Measurements from ENCODE around the gene RPS26.
"Not testable (repeated sequence)": the region's sequence is repeated elsewhere in the genome, so short reads cannot be mapped to it uniquely, and the experiment has no call there.

RPS26 gene

GRCh38 chr12:56021889-56022497 is 19.7 kb upstream of the RPS26 start:
- DNase-seq = no peak

GRCh38 chr12:56028511-56029165 is 13.1 kb upstream of the RPS26 start:
- no peak for DNase-seq

DNA sequence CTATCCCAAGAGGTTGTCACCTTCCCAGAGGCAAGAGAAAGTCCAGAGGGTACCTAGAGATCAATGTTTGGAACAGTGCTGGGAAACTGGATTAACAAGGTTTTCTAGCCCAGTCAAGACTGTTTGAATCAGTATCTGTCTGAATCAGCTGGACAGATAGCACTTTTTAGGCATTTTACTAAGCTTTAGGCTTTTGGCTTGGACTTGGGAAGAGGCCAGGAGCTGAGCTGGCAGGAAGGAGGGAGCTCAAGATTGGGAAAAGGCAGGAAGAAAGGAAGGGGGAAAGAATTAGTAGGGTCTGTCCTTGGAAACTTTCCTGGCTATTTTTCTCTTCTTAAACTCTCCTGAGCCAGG is 12.6 kb upstream of the RPS26 start:
- no peak for DNase-seq

DNA sequence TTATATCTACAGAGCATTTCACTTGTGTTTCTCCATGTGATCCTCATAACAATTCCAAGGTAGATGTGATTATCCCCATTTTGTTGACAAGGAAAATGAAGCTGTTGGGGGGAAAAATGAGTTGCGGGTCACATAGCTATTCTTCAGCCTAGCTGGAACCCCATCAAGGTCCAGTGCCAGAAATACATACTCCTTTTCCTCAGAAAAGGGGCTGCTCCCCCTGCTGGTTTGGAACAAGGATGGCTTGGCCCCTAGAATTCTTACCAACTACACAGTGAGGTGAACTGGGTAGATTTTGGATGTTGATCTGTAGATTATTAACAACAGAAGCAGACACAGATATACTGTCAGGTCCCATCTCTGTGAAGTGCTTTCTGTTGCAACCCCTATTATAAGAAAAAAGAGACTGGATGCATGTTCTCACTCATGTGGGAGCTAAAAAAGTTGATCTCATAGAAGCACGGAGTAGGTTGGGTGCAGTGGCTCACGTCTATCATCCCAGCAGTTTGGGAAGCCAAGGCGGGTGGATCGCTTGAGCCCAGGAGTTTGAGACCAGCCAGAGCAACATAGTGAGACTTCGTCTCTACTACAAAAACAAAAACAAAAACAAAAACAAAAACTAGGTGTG is 11.9 kb upstream of the RPS26 start:
- no peak for DNase-seq

- DNase-seq = no peak
Measured at GRCh38 chr12:56031987-56032386, 9.7 kb upstream of the RPS26 start.

- DNase-seq = no peak
Measured at GRCh38 chr12:56034586-56035332, 7.0 kb upstream of the RPS26 start.

- no peak for DNase-seq
Measured at GRCh38 chr12:56037161-56037560, 4.6 kb upstream of the RPS26 start.

DNA sequence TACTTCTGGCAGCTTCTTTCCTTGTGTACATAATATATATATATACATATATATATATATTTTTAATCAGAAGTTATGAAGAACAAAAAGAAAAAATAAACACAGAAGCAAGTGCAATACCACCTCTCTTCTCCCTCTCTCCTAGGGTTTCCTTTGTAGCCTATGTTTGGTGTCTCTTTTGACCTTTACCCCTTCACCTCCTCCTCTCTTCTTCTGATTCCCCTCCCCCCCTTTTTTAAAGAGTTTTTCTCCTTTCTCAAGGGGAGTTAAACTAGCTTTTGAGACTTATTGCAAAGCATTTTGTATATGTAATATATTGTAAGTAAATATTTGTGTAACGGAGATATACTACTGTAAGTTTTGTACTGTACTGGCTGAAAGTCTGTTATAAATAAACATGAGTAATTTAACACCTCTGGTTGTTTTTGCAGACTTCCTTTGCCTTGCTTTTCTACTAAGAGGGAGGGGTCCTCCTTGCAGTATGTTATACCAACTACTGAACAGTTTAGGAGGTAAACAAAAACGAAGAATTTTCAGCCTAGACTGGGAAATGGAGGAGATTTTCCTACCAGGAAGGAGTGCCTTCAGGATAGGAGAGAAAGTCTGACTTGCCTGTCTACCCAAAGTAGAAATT is 3.6 kb upstream of the RPS26 start:
- DNase-seq = no peak

DNA sequence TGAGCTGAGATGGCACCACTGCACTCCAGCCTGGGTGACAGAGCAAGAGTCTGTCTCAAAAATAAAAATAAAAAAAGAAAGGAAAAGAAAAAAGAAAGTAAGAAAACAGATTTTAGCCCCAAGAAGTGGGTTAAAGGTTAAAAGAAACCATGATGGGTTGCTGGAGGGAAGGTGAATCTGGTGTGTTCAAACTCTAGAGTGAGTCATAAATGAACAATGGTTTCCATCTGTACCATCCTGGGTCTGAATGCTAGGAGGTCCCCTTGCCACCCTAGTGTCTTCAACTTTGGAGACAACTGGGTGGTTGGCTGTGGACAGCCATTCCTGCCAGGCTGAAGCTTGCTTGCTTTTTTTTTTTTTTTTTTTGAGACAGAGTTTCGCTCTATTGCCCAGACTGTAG is 1.6 kb upstream of the RPS26 start:
- DNase-seq = no peak

- no peak for DNase-seq
Measured at GRCh38 chr12:56040963-56041551, 661 bp upstream of the RPS26 start.

- DNase-seq = not testable (repeated sequence)
Measured at GRCh38 chr12:56042430-56042813, 704 bp downstream of the RPS26 start.

GRCh38 chr12:56042843-56043242 is 1.1 kb downstream of the RPS26 start:
- no peak for DNase-seq

DNA sequence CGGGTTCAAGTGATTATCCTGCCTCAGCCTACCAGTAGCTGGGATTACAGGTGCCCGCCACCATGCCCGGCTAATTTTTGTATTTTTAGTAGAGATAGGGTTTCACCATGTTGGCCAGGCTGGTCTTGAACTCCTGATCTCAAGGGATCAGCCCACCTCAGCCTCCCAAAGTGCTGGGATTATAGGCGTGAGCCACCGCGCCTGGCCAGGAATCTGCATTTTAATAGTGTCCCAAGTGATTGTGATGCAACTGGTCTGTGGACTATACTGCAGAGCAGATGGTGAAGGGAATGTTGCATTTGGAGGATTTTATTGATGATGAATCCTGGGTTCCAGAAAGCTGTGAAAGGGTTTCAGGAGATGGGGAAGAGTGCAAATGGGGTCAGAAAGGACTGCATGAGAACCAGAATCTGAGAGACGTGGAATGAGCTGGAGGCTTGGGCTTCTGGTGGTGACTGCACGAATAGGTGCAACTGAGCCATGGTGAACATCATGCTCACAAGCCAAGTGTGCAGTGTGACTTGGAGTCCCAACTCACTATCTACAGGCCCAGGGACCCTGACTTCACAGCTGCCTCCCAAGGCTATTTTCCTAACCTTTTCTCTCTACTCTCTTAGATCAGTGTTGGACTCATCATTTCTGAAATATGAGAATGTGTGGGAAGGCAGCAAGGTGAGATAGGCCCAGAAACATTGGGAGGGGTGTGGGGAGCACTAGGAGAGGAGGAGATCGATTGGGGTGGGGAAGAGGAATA is 4.5 kb downstream of the RPS26 start:
- DNase-seq = no peak

GRCh38 chr12:56053407-56053893 is 11.7 kb downstream of the RPS26 start:
- DNase-seq = no peak

GRCh38 chr12:56059964-56060363 is 18.2 kb downstream of the RPS26 start:
- DNase-seq = not testable (repeated sequence)

- DNase-seq = no peak
Measured at GRCh38 chr12:56061982-56062381, 20.3 kb downstream of the RPS26 start.

GRCh38 chr12:56062996-56063395 is 21.3 kb downstream of the RPS26 start:
- no peak for DNase-seq

GRCh38 chr12:56071648-56072047 is 29.9 kb downstream of the RPS26 start:
- no peak for DNase-seq

- no peak for DNase-seq
Measured at GRCh38 chr12:56074396-56074795, 32.7 kb downstream of the RPS26 start.

GRCh38 chr12:56077966-56078365 is 36.2 kb downstream of the RPS26 start:
- DNase-seq = not testable (repeated sequence)

GRCh38 chr12:56078427-56078826 is 36.7 kb downstream of the RPS26 start:
- no peak for DNase-seq

Measured in NCI-H510A (cell line).